Measurements from ENCODE around the gene TMEM198. TPM values are rescaled to one million over a fixed set of nuclear protein-coding genes. Genes with fewer than 3 reads are reported as not detected.

TMEM198 gene
- total RNA-seq, 2 experiments from 2014 or later, result 2.5 to 6.6 TPM

GRCh38 chr2:219533930-219534661 lies 9.7 kb upstream of the TMEM198 start:
- Histone ChIP-seq H3K36me3 (ENCODE audit: insufficient read depth, low read length) (0 out of 2 replicates have a peak, but pooled peaks cover 11% of the 10 kb centered on the region), H2AFZ (ENCODE audit: low read length) (no peak overlapping the region), H3K9me3 (ENCODE audit: low read length) (no peaks in the 10 kb centered on the region), H4K20me1 (ENCODE audit: insufficient read depth, low read length) (no peaks in the 10 kb centered on the region), H3K4me3 (ENCODE audit: low read depth, low read length, poor library complexity, severe bottlenecking) (no peak overlapping the region), H3K27ac (ENCODE audit: low read depth, low read length, poor library complexity, severe bottlenecking) (no peak overlapping the region), H3K79me2 (ENCODE audit: insufficient read depth, low read depth, low read length) (no peaks in the 10 kb centered on the region), H3K4me2 (ENCODE audit: low read length) (no peak overlapping the region), H3K4me1 (ENCODE audit: insufficient read depth, low read length, poor library complexity, severe bottlenecking) (no peaks in the 10 kb centered on the region), H3K9me2 (ENCODE audit: insufficient read depth, low read length) (no peaks in the 10 kb centered on the region)
- no peak for DNase-seq (ENCODE audit: low spot score)
- TF ChIP-seq EZH2phosphoT487 (IDR thresholded peaks at IDR 0.05; ENCODE audit: borderline replicate concordance, low read depth, low read length) (no peak), CTCF (conservative IDR thresholded peaks at IDR 0.05; ENCODE audit: low read length) (no peak)
- intact Hi-C loops (cut with micrococcal nuclease; ENCODE audit: unreplicated experiment), result no loop called here
- CTCF ChIA-PET (ENCODE audit: unreplicated experiment), result no interaction called here
- POLR2A ChIA-PET, result interaction anchor here (0.7 kb wide), 1 partner anchor 763 kb away, joined by 5 read pairs; no protein-coding TSS in a partner anchor
- BruUV-seq (replicated peaks), result no TSS peak

DNA sequence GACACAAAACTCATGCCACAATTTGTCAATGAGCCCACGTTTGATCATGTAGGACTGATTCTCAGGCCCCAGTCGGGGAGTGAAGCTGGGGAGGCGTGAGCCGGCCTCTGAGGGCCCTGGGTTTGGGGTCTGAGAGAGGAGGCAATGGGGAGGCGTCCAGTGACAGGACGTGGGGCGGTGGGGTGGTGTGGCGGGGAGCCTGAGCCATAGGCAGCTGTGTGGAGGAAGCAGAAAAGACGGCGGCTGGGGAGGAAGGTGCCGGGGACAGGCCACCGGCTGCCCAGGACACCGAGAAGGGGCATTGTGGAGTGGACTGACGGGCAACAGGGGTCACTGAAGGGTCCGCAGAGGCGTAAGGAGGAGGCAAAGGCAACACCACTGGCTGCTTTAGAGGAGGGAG lies 7.4 kb upstream of the TMEM198 start:
- Histone ChIP-seq H3K4me2 (ENCODE audit: low read length) (no peak overlapping the region), H3K4me3 (ENCODE audit: low read depth, low read length, poor library complexity, severe bottlenecking) (no peak overlapping the region), H3K27ac (ENCODE audit: low read depth, low read length, poor library complexity, severe bottlenecking) (no peak overlapping the region), H3K4me1 (ENCODE audit: insufficient read depth, low read length, poor library complexity, severe bottlenecking) (no peaks in the 10 kb centered on the region), H3K36me3 (ENCODE audit: insufficient read depth, low read length) (peaks cover 21% of the 10 kb centered on the region), H3K79me2 (ENCODE audit: insufficient read depth, low read depth, low read length) (no peaks in the 10 kb centered on the region), H3K9me3 (ENCODE audit: low read length) (no peaks in the 10 kb centered on the region), H2AFZ (ENCODE audit: low read length) (no peak overlapping the region), H4K20me1 (ENCODE audit: insufficient read depth, low read length) (0 out of 2 replicates have a peak, but pooled peaks cover 5% of the 10 kb centered on the region), H3K9me2 (ENCODE audit: insufficient read depth, low read length) (no peaks in the 10 kb centered on the region)
- intact Hi-C loops (cut with micrococcal nuclease; ENCODE audit: unreplicated experiment), result no loop called here
- ChIA-PET POLR2A (no interaction called here), CTCF (ENCODE audit: unreplicated experiment) (interaction anchor here (0.6 kb wide), 1 partner anchor 10 kb away, joined by 3 read pairs; no protein-coding TSS in a partner anchor)
- no peak for DNase-seq (ENCODE audit: low spot score)
- TF ChIP-seq EZH2phosphoT487 (IDR thresholded peaks at IDR 0.05; ENCODE audit: borderline replicate concordance, low read depth, low read length), result no peak
- TF ChIP-seq CTCF (conservative IDR thresholded peaks at IDR 0.05; ENCODE audit: low read length), result no peak
- BruUV-seq (replicated peaks), result no TSS peak

- no TSS peak for BruUV-seq (replicated peaks)
- TF ChIP-seq CTCF (conservative IDR thresholded peaks at IDR 0.05; ENCODE audit: low read length), result no peak
- no peak for TF ChIP-seq EZH2phosphoT487 (IDR thresholded peaks at IDR 0.05; ENCODE audit: borderline replicate concordance, low read depth, low read length)
- no peak overlapping the region for H3K4me3 ChIP-seq (ENCODE audit: low read depth, low read length, poor library complexity, severe bottlenecking)
- no peak for DNase-seq (ENCODE audit: low spot score)
- no peaks in the 10 kb centered on the region for H3K9me2 ChIP-seq (ENCODE audit: insufficient read depth, low read length)
- H3K4me1 ChIP-seq (ENCODE audit: insufficient read depth, low read length, poor library complexity, severe bottlenecking), result no peaks in the 10 kb centered on the region
- H3K4me2 ChIP-seq (ENCODE audit: low read length), result no peak overlapping the region
- ChIA-PET CTCF (ENCODE audit: unreplicated experiment) (no interaction called here), POLR2A (no interaction called here)
- H3K27ac ChIP-seq (ENCODE audit: low read depth, low read length, poor library complexity, severe bottlenecking), result no peak overlapping the region
- intact Hi-C loops (cut with micrococcal nuclease; ENCODE audit: unreplicated experiment), result no loop called here
- H3K79me2 ChIP-seq (ENCODE audit: insufficient read depth, low read depth, low read length), result 0 out of 2 replicates have a peak, but pooled peaks cover under 1% of the 10 kb centered on the region
- no peaks in the 10 kb centered on the region for H3K9me3 ChIP-seq (ENCODE audit: low read length)
- H4K20me1 ChIP-seq (ENCODE audit: insufficient read depth, low read length), result 0 out of 2 replicates have a peak, but pooled peaks cover 5% of the 10 kb centered on the region
- no peak overlapping the region for H2AFZ ChIP-seq (ENCODE audit: low read length)
- peaks cover 24% of the 10 kb centered on the region for H3K36me3 ChIP-seq (ENCODE audit: insufficient read depth, low read length)
Measured at GRCh38 chr2:219536967-219537366, 6.9 kb upstream of the TMEM198 start.
